Islet precursor cell (in vitro differentiated cells): ENCODE data around the gene MIPOL1.
A peak's percentile ranks its signal among the peaks of the same experiment; 100 is the strongest.

Experiments
- DNase-seq: peaks from one replicate; pipeline ENCODE4 v3.0.0-alpha.2; 2018

Gene MIPOL1

DNA sequence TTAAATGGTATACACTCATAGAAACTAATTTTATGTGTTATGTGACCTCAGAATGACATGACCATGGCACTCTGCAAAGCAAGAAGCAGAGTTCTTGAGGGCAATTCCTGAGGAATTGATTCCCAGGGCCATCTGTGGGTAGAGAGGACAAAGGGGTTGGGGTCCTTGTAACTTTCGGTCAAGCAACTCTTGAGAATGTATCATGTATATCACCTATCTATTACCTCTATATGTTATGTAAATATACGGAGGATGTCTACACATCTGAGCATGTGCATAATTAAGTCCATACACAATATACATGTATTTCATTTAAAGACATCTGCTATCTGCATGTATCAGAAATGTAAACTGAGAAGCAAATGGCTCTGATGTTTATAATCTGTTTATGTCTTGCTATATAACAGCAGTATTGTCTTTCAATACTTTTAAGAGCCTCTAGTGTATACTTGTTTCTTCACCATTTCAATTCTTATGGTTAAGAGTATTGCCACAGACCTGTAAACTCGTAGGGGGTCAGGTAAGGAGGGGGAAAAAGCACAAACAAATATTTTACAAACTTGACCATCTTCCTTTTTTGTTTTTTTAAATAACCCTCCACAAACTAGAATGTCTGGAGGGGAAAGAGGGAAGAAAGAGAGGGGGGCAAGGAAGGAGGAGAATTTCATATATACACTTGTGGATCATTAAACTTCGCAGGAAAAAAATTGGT, 392.8 kb downstream of the MIPOL1 start:
- no peak for DNase-seq

DNA sequence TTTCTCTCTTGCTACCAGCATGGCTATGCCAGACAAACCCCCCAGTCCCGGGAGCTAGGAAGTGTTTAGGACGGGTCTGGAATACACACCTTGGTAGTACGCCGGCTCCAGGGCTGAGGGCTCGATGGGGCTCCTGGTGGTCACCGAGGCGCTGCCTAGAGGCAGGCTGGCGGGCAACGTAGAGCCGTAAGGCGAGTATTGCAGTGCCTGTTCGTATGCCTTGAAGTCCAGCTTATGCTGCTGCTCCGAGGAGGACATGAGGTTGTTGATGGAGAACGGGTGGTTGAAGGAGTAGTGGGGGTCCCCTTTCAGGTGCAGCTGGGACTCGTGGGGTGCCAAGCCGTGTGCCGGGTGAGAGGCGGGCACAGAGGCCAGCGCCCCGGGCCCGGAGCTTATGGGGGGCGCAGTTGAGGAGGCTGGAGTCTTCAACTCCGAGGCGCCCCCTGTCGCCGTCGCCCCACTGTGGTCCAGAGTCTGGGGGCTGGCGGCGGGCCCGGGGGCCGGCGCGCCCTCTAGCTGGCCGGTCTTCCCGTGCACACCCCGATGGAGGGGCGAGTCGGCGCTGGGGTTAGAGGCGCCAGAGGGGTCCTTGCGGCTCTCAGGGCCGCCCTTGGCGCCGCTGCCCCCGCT, 393.7 kb downstream of the MIPOL1 start:
- peak; percentile 75 for DNase-seq

DNA sequence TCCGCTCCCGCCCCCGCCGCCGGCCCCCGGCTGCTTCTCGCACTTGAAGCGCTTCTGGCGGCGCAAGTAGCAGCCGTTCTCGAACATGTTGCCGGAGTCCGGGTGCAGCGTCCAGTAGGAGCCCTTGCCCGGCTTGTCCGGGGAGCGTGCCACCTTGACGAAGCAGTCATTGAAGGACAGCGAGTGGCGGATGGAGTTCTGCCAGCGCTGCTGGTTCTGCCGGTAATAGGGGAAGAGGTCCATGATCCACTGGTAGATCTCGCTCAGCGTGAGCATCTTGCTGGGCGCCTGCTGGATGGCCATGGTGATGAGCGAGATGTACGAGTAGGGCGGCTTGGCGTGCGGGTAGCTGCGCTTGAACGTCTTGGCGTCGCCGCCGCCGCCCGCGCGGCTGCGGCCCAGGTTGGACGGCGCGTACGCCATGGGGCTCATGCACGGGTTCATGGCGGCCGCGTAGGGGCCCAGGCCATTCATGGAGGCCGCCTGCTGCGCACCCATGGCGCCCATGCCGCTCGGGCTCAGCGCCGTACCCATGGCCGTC, 394.3 kb downstream of the MIPOL1 start:
- DNase-seq: no peak

DNA sequence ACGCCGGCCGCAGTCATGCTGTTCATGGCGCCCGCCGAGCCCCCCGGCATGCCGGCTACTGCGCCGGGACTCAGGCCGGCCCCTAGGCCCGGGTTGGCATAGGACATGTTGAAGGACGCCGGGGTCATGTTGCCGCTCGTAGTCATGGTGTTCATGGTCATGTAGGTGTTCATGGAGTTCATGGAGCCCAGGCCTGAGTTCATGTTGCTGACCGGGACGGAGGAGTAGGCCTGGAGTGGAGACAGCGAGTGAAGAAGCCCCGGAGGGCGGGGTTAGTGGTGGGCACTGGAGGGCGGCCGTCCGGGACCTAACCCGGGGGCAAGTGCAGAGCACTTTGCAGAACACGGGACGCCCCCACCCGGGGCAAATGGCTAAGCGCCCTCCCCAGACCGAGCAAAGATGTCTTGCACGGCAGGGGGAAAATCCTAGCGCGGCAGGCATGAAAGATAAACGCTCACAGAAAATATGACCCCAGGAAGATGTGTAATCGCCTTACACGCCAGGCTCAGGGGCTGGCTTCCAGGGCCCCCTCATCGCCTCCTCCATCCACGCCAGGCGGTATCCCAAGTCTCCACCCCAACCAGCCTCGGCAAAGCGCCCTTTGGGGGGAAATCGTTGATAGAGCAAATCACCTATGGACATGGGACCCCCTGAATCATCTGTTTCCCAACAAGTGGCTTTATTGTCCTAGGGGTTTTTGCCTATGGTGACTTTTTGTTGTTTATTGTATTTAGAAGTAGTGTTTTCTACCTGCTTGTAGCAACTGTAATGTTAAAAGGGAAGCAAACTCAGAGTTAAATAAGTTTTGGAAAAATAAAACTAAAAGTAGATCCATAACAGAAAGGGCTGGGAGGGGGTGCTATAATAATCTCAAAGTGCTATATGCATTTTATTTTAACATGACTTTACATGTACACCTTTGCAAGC, 395.0 kb downstream of the MIPOL1 start:
- no peak for DNase-seq

DNA sequence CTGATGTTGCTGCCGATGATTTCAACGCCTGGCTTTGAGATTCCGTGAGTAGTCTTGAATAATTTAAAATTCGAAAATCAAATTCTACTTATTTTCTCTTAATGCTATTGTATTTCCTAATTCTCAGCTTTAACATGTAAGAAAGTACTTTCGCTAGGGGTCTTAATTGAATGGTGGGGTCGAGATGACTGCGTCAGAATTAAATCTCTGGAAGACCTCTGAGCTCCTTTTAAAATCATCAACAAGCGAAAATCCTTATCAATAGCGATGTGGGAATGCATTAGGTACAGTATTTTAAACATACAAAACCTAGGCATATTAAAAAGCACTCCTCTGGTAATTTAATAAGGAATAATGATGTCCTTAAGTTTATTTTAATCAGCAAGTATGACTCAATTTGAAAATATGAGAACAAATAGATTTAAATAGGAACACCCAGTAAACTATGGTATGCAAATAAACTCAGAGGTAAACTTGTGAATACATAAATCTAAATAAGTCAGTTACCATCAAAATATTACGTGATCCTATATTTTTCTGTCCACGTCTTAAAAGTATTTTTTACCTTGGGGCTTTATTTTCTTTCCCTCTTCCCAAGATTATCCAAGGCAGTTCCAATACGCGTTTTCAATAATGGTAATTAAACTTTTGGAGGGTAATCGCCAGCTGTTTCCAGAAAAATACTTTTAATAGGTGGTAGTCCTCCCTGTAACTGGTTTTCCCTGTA, 395.9 kb downstream of the MIPOL1 start:
- no peak for DNase-seq

DNA sequence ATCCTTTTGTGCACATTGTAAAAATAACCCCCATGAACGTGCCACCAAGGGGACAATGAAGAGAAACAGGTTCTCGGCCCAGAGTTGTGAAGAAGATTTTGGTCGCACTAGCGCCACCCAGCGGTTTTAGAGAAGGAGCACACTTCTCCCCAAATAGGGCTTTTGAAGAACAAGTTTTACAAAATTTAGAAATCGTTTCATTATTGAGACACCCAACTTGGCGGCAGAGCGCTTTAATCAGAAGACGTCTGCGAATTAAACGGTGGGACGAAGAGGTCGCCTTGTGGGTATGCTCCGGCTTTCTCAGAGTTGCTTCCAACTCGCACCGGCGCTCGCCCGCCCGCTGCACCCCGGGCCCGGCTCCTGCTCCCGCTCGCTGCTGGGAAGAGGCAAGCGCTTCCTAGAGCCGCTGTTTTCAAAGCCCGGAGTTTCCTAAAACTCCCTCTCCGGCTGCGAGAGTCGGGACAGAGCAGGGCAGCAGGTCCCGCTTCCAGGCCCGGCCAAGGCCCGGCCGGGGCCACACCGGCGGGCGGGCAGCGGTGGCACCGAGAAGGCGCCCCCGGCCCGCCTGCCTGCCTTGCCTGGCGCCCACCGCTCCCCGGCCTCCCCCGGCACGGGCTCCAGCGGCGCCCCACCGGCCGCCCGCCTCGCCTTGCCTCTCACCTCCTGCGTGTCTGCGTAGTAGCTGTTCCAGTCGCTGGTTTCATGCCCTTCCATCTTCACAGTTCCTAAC, 396.7 kb downstream of the MIPOL1 start:
- DNase-seq: peak; percentile 77

DNA sequence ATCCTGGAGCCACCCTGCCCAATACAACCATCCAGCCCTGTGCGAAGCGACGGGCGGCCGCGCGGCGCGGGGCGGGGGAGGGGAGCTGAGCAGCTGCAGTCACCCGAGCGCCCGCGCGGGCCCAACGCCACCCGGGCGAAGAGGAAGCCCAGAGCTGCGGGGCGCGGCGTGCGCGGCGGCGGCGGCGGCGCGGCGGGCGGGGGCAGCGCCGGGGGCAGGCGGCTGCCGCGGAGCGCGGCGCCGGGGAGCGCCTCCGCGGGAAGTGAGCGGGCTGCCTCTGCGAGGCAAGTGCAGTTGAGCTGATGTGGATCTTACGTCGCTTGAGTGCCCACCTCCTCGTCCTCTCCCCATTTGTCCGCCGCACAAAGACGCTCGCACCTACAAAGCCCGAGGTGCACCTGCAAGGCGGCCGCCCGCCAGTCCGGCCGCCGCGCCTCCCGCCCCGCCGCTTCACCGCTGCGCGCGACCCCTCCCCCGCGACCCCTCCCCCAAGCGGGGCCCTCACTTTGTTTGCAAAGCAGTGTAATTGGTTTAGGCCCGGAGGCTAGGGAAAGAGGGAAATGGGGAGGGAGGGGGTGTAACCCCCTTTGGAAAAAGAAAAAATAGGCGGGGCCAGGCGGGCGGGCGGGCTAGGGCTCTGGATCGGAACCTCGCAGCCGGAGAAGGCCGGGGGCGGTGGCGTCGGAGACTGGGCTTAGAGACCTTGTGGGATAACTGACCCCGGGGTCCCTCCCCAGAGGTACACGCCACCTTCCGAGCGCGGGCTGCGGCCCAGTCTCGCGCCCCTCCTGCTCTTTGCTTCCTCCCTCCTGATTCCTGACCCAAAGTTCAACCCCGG, 397.5 kb downstream of the MIPOL1 start, which contains the start of the genes FOXA1 and TTC6:
TSS of gene FOXA1 (minus strand) at position 279 of the 838 bp plus-strand sequence. CDS start at position 2, 277 bp downstream.
TSS of gene TTC6 (plus strand) at position 659 of the 838 bp plus-strand sequence. CDS start 26,436 bp downstream, outside the sequence.
- peak; percentile 65 for DNase-seq

DNA sequence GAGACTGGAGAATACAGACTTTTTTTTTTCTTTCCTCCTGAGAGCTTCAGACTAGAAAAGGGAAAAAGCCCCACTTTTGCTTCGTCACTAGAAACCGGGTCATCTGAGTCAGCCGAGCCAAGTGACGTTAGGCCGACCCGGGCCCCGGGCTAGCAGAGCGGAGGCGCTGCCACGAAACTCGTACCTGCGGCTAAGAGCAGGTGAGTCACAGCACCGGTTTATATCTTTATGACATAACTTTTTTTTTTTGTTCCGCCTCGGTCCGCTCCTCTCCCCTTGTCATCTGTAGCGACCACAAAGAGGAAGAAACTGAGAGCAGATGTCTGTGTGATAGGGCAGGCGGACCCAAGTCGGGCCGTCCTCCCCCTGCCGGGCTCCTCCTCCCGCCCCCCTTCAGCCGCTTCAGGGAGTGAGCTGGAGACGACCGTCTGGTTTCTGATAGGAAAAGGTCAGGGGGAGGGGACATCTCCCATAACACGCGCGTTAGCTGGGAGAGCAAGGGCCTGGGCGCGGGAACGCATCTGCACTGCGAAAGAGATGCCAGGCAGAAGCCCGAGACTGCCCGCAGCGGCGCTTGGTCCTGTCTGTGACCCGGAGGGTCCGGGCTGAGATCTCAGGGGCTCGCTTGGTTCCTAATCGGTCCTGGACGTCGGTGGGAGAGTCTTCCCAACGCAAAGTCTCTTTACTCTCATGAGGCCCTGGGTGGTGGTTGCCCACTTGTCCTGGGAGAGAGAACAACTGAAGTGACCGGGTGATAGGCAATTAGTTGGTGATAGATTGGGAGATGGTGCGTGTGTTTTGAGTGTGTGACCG, 398.3 kb downstream of the MIPOL1 start:
- peak; percentile 86 for DNase-seq

DNA sequence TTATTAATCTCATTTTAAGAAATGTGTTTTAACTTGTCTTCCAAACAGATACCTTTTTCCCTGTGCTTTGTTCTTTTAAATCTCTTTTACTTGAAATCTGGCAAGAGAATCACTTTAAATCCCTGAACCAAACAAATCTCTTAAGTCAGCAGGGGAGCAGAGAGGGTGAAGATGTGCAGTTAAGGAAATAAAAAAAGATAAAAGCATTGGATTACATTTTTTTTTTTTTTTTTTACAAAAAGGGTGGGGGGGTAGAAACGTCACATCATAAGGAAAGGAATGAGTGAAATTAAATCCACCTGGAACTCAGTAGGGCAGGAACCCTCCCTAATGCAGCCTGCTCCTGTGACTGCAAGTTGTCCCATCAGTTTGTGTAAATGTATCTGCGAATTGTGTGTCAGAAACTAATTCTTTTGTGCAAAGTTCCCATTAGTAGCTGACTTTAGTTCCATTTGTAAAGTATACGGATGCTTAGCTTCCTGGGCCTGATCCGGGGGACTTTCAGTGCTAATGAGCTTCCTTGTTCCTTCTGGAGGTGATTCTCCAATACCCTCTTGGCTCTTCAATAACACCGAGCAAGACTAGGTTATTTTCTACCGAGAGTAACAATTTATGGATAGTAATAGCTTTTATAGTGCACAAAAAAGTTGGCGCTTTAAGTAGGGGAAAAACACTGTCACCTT, 399.2 kb downstream of the MIPOL1 start:
- DNase-seq: no peak

DNA sequence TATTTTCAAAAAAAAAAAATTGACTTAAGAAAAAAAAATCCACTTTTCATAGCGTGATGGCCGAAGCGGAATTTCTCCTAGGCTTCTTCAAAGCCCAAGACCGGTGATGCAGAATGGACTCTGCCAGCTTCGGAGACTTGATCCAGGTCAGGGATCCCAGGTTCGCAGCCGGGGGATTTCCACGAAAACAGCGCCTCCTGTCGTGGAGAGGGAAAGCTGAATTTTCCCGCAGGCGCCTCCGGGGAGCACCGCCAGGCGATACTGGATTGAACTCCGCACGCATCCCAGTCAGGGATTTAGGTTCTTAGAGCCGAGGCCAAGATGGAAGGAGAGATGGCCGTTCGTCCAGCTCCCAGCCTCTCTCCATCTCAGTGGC, 399.8 kb downstream of the MIPOL1 start:
- peak; percentile 70 for DNase-seq

DNA sequence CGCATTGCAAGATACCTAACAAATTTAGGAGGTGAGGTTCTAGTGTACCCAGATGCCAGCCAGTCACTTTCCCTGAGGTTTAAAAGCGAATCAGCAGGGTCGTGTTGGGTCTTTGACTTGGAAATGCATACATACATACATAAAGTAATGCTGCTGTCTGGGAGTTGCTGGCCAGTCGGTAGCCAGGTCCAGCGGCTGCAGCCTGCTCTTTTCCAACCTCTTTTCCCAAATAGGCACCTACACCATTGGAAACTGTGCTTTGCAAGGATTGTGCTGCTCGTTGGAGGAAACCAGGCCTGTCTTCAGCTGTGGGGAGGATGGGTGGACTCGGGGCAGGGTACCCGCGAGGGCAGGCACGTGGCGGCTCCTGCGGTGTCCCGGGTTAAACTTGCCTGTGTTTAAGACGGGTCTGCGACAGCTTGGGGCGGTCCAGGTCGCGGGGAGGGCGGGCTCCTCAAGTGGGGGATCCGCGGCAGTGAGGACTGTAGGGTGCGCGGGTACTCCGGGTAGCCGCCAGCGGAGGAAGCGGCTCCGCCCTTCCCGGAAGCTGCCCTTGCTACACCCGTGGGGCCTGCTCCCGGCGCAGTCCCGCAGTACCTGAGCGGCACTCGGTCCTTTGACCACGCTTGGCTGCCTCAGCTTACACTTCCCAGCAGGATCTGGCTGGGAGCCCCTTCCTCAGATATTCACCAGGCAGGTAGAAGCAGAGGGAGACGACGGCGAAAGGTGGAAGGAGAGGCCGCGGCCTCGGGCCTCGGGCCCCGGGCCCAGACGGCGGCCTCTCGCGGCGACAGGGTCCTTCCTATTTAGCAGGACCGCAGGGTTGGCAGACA, 400.4 kb downstream of the MIPOL1 start:
- DNase-seq: no peak

DNA sequence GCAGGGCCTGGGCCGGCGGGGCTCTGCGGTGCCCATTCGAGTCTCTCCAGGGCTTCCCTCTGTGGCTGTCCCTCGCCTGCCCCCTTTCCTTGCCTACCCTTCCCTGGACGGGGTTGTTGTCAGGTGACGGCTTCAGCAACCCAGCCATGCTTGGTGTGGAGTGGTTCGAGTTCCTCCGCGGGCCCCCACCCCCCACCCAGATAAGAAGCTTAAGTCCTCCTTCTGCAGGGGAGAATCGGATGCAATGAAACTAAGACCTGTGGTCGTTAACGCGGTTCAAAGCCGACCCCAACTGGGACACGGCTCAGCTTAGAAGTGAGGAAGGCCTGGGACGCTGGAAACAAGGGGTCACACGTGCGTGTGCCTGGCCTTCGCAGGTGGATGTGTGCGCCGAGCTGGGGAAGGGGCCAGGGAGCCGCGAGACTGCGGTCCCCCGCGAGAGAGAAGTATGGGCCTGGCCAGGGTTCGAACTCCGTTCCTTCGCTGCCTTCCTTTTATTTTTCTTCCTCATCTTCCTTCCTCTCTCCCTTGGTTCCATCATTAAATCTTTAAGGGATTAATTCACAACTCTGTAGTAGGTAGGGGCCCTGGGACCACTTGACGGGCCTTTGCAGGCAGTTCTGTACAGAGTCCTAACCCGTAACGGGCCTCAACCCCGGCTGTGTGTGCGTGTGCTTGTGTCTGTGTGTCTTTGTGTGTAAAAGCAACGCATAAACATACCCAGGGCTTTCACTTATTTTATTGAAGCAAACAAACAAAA, 401.2 kb downstream of the MIPOL1 start:
- no peak for DNase-seq

DNA sequence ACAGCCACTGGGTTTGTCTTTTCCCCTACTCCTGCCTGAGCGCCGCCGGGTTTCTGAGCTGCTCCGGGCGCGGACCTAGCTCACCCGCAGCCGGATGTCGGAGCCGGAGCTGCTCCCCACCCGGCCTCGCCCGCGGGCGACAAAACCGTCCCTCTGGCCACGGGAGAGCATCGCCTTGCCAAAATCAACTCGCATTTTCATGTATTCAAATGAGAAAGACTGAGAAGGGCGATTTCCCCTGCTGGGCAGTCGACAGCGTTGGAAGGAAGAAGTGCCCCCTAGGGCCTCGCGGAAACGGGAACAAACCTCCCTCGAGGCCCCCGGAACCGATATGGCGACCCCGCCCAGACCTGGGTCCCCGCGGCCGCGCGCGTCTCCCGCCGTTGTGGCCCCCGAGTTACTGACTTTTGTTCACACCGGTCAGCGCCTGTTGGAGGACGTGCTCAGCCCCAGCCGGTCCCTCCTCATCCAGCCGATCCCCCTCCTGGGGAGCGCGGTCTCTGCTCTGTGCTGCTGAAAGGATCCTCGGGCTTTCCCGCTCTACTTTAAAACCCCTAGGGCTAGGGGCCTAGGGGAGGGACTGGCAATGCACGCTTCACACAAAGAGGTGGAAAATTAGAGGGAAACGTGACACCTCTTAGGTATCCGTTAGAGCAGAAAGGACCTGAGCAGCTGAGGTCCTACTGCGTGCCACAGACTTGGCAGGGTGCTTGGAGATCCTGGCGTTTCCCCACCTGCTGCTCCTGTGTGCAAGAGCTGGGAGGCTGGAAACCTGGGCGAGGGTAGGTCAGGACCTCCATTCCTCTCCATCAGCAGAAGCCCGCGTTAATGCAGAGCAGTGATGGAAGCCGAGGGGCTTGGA, 402.0 kb downstream of the MIPOL1 start:
- no peak for DNase-seq

DNA sequence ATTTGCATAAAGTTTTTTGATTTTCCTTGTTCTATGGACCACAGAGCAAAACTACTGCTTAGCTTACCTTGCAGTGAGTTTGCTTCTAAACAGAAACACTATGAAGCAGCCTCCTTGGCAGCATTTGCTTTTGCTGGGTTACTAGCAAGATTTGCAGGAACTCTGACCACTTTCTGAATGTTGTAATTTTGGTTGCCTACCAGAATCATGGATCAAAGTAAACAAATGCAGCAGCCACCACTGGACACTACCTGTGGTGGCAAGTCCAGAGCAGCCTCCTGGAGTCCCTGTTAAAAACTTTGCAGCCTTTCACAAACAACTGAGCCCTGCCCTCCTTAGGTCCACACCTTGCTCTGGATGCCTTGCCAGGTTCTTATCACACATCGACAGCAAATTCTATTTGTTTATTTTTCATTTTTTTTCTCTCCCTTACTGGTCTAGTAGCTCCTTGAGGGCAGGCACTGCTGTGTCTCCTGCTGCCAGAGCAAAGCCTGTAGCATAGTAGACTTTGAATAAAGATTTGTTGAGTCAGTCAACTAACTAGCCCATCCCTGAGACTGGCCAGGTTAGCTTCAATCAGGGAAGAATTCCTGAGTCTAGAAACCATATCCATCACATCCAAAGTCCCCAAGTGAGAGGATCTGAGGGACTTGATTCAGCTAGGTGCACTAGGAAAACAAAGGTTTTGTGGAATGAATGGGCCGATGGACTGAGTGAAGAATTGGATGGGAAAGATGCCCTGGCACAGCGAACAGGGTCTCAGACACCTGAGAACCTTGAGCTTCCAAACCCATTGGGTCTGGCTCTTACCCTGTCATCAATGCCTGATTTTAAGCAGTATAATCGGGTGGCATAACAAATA, 403.4 kb downstream of the MIPOL1 start:
- DNase-seq: no peak

DNA sequence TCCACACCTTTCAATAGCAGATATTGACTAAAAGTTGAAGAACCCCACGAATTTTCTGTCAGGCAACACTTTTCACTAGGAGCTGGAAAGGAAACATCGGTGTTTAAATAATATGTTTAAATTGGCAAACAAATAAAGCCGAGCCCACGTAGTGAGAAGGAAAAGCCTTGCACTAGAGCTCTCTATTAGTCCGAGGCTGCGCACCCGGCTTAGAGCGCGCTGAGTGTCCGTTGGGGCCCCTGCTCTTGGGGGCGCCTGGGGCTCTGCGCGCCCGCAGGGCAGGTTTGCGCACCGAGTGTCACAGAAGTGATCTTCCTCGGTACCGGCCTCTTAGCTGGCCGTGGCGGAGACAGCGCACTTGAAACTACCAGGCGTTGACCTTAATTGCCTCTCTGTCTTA, 404.1 kb downstream of the MIPOL1 start:
- DNase-seq: no peak
